Measurements from ENCODE around the gene CSNK1A1L.
A peak's percentile ranks its signal among the peaks of the same experiment; 100 is the strongest.

CSNK1A1L gene

DNA sequence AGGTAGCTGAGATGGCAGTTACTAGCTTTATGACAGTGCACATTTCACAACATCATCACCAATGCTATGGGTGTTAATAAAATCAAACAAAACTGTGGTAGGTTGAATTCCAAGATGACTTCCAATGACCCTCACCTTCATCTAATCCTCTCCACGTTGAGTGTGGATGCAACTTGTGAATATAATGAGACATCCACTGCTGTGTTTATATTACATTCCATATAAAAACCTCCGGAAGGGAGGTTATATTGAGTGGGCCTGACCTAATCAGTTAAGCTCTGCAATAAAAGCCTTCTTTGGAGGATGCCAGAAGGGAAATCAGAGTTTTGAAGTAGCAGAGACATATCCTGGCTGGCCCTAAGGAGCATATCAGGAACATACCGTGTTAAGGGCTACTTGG, 25.6 kb upstream of the CSNK1A1L start:
- H3K27ac ChIP-seq = peak overlapping the region; percentile 46; the same call in 1 of the 2 replicates

DNA sequence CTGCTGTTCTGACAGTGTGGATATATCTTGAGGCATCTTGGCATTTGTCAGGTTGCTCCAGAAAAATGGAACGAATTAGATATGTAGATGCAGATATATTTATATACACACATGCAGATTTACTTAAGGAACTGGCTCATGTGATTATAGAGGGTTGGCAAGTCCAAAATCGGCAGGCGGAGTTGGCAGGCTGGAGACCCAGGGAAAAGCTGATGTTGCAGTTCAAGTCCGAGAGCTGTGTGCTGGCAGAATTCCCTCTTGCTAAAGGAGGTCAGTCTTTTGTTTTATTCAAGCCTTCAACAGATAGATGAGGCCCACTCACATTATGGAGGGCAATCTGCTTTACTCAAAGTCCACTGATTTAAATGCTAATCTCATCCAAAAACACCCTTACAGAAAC, 24.4 kb upstream of the CSNK1A1L start:
- TF ChIP-seq, protein P1, sequence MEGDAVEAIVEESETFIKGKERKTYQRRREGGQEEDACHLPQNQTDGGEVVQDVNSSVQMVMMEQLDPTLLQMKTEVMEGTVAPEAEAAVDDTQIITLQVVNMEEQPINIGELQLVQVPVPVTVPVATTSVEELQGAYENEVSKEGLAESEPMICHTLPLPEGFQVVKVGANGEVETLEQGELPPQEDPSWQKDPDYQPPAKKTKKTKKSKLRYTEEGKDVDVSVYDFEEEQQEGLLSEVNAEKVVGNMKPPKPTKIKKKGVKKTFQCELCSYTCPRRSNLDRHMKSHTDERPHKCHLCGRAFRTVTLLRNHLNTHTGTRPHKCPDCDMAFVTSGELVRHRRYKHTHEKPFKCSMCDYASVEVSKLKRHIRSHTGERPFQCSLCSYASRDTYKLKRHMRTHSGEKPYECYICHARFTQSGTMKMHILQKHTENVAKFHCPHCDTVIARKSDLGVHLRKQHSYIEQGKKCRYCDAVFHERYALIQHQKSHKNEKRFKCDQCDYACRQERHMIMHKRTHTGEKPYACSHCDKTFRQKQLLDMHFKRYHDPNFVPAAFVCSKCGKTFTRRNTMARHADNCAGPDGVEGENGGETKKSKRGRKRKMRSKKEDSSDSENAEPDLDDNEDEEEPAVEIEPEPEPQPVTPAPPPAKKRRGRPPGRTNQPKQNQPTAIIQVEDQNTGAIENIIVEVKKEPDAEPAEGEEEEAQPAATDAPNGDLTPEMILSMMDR (conservative IDR thresholded peaks at IDR 0.05) = no peak
- peak overlapping the region; percentile 46; the same call in 1 of the 2 replicates for H3K27ac ChIP-seq

More for the DNA sequence above, 25.6 kb upstream of the CSNK1A1L start:
- TF ChIP-seq, protein P1 (conservative IDR thresholded peaks at IDR 0.05) = no peak

DNA sequence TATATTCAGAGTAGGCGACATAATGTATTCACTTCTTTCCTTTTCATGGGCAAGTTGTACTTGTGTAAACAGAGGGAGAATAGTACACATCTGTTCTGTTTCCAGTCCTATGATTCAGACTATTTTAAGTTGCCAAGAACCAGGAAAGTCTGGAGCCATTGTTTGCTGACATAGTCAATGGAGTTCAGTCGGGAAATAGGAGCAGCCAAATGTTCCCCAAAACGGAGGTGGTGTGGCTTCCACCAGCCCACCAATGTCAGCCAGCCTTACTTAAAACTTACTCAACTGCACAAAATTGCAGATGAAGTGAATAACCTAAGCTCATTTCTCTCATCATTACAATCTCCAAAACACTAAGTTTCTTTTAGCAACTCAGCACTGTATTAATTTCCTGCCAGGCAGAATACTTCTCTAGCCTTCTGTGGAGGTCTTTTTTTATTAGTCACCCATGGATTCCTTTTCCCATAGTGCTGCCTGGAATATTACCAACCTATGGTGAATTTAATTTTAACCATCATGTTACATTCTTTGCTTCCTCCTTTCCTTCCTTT, 22.3 kb upstream of the CSNK1A1L start:
- TF ChIP-seq, protein P1 (conservative IDR thresholded peaks at IDR 0.05) = no peak
- no peak overlapping the region for H3K27ac ChIP-seq

DNA sequence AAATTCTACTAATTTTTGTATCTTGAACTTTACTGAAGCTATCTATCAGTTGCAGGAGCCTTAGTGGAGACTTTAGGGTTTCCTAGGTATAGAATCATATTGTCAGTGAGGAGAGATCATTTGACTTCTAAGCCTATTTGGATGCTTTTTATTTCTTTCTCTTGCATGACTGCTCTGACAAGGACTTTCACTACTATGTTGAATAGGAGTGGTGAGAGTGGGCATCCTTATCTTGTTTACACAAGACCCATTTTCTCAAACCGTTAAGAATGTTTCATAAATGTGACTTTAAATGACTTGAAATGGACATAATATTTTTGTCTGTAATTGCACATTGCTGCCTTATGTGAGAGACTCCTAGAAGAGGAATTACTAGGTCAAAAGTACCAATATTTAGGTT, 17.9 kb upstream of the CSNK1A1L start:
- TF ChIP-seq, protein P1 (conservative IDR thresholded peaks at IDR 0.05) = no peak
- H3K27ac ChIP-seq = no peak overlapping the region

- no peak overlapping the region for H3K27ac ChIP-seq
- TF ChIP-seq, protein P1 (conservative IDR thresholded peaks at IDR 0.05) = no peak
Observed at GRCh38 chr13:37118016-37118415, 12.6 kb upstream of the CSNK1A1L start.

DNA sequence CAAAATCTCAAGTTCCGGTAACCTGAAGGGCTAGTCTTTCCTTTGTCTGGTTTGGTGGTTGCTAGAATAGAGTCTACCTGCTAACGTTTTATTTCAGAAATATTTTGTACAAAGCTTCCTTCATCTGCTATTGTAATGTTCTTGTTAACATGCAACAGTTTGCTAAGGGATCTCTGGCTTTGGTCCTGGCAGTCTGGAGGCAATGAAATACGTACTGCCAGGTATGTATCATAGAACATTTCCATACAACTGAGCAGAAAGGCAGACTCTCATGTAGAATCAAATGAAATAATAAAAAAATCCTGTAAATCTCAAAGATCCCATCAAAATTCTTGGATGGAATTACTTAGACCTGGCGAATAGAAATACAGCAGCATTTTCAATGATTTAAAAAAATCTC, 8.8 kb upstream of the CSNK1A1L start:
- no peak overlapping the region for H3K27ac ChIP-seq
- TF ChIP-seq, protein P1 (conservative IDR thresholded peaks at IDR 0.05) = no peak

GRCh38 chr13:37113534-37113933, 8.1 kb upstream of the CSNK1A1L start:
- H3K27ac ChIP-seq = no peak overlapping the region
- TF ChIP-seq, protein P1 (conservative IDR thresholded peaks at IDR 0.05) = no peak

Measured in VCaP (cell line).